Left lung (tissue), 10 donors: ENCODE data around the gene METTL23. TPM values are rescaled to one million over a fixed set of nuclear protein-coding genes. Genes with fewer than 3 reads are reported as not detected.

Experiments
- ATAC-seq: fragments of 200-7000 bp; cut with Tn5 transposase; one replicate; pipeline ENCODE4 v1.9.1; 2020; ENCODE audit warnings: moderate library complexity
- DNase-seq, 4 donors: peaks; one replicate each; pipeline ENCODE4 v3.0.0-alpha.2; 2013 to 2020
- H3K27ac ChIP-seq, 2 donors: fragments of 200-600 bp; sonication (generic) in 1 of 2; one replicate each; pipeline versions ENCODE4 v1.5.0 to v1.8.0; 2020 to 2021
- H3K27me3 ChIP-seq, 2 donors: fragments of 200-600 bp; sonication (generic) in 1 of 2; one replicate each; pipeline versions ENCODE4 v1.5.0 to v1.8.0; 2020 to 2021
- H3K36me3 ChIP-seq, 2 donors: fragments of 200-600 bp; sonication (generic) in 1 of 2; one replicate each; pipeline versions ENCODE4 v1.5.0 to v1.8.0; 2020 to 2021
- H3K4me1 ChIP-seq, 2 donors: fragments of 200-600 bp; one replicate each; pipeline ENCODE4 v1.8.0; 2021
- H3K4me3 ChIP-seq, 2 donors: fragments of 200-600 bp; sonication (generic) in 1 of 2; one replicate each; pipeline versions ENCODE4 v1.5.0 to v1.8.0; 2020 to 2021; ENCODE audit warnings: mild to moderate bottlenecking in 1 of 2
- H3K9me3 ChIP-seq, 2 donors: fragments of 200-600 bp; sonication (generic) in 1 of 2; one replicate each; pipeline versions ENCODE4 v1.5.0 to v1.8.0; 2020 to 2021
- intact Hi-C, 2 donors: fragments of 100-400 bp; cut with DNase I; formaldehyde crosslinking; loops; one replicate each; pipeline versions ENCODE4 v1.11.2 to v1.14.2; 2022
- polyA plus RNA-seq, 6 donors: library from polyadenylated mRNA; unstranded; fragments of 120-200 nt; gene quantifications; one replicate each; pipeline ENCODE4 v1.2.1, GENCODE V29; 2013; ENCODE audit not compliant: insufficient read length in 6 of 6
- total RNA-seq, 2 donors: library from RNA; stranded (reverse); fragmentation: NEBNext Ultra II Directional; extraction: Animal tissue kit (Norgen Biotek cat#: 25700); gene quantifications; one replicate each; pipeline ENCODE4 v1.2.1, GENCODE V29; 2021
- TF ChIP-seq, protein P1 (sequence below), 2 donors: fragments of 200-600 bp; sonication (generic) in 1 of 2; IDR thresholded peaks; one replicate each; pipeline versions ENCODE4 v1.5.0 to v1.8.0; 2021; ENCODE audit warnings: antibody characterized with exemption in 2 of 2
- donor health status: DM: no; HTN: yes; CAD: no.
- donor health status: DM: no; HTN: no; CAD: no.

The METTL23 gene
- total and polyA plus RNA-seq, 8 donors: 30.6 to 40.2 (median 36.3) TPM

DNA sequence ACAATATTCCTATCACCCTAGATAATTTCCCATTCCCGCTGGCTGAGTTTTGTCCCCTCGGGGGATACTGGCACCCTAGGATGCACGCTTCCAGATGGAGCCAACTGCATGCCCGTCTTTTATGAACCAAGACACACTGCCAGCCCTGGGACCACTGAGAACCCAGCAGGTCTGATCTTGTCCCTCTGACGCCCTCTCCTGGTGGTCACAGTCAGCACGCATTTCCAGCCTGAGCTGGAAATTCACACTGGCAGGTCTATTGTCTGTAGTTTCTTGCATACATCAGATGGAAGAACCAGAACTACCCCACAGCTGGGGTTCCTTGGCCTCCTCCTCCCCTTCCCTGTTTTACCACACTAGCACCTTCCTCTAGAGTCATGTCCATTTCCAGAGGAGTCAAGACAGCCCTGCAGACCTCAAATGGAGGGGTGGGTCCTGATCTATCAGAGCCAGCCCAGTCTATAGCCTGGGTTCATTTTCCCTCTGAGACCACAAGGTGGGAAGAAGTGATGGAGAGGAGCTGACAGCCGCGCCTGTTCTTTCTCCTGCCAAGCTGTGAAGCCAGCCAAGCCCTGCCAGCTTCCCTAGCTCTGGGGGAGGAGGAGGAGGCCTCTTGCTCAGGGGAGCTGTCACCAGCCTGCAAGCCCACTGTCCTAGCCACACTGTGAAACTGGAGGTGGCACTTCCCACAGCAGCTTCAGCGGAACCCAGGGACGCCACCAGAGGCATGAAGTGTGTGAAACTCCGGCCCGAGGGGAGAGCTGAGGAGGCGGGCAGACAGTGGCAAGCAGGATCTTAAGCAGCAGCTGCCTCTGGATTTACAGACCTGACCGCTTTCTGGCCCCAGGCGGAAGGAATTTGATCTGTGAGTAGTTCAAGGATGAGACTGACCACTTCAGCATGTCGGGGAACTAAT, 45.2 kb upstream of the METTL23 start:
- peak in 3 of 4 donors; percentile 52 to 75 (median 68) for DNase-seq
- H3K27me3 ChIP-seq: no peaks in the 10 kb centered on the region
- peaks cover 0 to 15% of the 10 kb centered on the region in 2 donors for H3K36me3 ChIP-seq
- H3K4me3 ChIP-seq: no peak overlapping the region
- H3K27ac ChIP-seq: no peak overlapping the region
- no peaks in the 10 kb centered on the region for H3K9me3 ChIP-seq
- peak; percentile 81 for ATAC-seq
- peaks cover 0 to 7% of the 10 kb centered on the region in 2 donors for H3K4me1 ChIP-seq
- intact Hi-C loops: no loop called here
- TF ChIP-seq, protein P1, sequence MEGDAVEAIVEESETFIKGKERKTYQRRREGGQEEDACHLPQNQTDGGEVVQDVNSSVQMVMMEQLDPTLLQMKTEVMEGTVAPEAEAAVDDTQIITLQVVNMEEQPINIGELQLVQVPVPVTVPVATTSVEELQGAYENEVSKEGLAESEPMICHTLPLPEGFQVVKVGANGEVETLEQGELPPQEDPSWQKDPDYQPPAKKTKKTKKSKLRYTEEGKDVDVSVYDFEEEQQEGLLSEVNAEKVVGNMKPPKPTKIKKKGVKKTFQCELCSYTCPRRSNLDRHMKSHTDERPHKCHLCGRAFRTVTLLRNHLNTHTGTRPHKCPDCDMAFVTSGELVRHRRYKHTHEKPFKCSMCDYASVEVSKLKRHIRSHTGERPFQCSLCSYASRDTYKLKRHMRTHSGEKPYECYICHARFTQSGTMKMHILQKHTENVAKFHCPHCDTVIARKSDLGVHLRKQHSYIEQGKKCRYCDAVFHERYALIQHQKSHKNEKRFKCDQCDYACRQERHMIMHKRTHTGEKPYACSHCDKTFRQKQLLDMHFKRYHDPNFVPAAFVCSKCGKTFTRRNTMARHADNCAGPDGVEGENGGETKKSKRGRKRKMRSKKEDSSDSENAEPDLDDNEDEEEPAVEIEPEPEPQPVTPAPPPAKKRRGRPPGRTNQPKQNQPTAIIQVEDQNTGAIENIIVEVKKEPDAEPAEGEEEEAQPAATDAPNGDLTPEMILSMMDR (IDR thresholded peaks at IDR 0.05): peak; percentile 57 to 76

DNA sequence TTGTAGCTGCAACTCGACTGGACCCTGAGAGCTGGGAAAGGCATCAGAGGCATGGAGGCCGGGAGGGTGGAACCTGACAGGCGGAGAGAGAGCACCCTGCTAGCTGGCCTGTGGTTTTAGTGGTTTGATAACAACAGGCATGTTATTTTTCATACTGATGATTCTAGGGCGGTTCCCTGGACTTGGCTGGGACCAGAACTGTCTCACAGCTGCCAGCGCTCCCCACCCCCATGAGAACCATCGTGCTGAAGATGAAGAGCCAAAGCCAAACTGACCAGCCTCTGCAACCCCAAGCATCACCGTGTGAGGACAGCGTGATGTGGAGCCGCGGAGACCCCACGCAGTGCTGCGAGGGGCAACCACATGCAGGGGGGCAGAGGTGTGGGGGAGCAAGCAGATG, 44.3 kb upstream of the METTL23 start:
- H3K4me1 ChIP-seq: peaks cover 0 to 7% of the 10 kb centered on the region in 2 donors
- no peak overlapping the region for H3K4me3 ChIP-seq
- peaks cover 0 to 15% of the 10 kb centered on the region in 2 donors for H3K36me3 ChIP-seq
- TF ChIP-seq, protein P1 (IDR thresholded peaks at IDR 0.05): no peak
- peak; percentile 10 for ATAC-seq
- H3K9me3 ChIP-seq: no peaks in the 10 kb centered on the region
- DNase-seq: no peak
- H3K27me3 ChIP-seq: no peaks in the 10 kb centered on the region
- H3K27ac ChIP-seq: no peak overlapping the region
- intact Hi-C loops: no loop called here

DNA sequence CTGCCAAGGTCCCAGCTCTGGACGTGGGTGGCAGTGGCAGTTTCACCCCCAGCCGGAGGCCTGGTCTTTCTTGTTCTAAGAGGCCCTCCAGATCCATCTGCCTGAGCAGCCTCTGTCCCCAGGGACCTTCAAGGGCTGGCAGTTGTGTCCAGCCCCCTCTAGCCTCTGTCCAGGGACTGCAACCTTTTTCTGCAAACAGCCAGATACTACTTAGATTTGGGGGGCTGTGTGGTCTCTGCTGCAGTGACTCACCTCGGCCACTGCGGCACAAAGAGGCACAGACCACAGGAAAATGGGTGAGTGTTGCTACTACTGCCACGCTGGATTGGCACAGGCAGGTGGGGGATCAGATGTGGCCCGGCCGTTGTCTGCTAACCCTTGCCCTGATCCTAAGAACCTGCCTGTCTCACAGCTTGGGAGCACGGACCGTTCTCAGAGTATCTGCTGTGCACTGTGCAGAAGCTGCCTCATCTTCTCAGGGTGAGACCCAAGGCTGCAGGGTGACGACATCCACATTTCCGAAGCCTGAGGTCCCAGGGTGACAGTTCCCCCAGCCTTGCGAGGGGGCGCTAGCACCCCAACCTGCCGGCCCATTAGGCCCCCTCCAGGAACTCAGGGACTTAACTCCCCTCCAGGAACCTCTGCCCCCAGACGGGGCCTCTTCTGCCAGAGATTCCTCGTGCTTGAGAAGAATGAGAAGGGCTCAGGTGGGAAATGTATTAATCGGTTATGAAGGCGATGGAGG, 43.5 kb upstream of the METTL23 start:
- TF ChIP-seq, protein P1 (IDR thresholded peaks at IDR 0.05): no peak
- ATAC-seq: no peak
- DNase-seq: no peak
- Histone ChIP-seq H3K27me3 (no peaks in the 10 kb centered on the region), H3K4me1 (peaks cover 0 to 7% of the 10 kb centered on the region in 2 donors), H3K36me3 (peaks cover 0 to 18% of the 10 kb centered on the region in 2 donors), H3K4me3 (no peak overlapping the region), H3K27ac (no peak overlapping the region), H3K9me3 (no peaks in the 10 kb centered on the region)
- intact Hi-C loops: no loop called here

DNA sequence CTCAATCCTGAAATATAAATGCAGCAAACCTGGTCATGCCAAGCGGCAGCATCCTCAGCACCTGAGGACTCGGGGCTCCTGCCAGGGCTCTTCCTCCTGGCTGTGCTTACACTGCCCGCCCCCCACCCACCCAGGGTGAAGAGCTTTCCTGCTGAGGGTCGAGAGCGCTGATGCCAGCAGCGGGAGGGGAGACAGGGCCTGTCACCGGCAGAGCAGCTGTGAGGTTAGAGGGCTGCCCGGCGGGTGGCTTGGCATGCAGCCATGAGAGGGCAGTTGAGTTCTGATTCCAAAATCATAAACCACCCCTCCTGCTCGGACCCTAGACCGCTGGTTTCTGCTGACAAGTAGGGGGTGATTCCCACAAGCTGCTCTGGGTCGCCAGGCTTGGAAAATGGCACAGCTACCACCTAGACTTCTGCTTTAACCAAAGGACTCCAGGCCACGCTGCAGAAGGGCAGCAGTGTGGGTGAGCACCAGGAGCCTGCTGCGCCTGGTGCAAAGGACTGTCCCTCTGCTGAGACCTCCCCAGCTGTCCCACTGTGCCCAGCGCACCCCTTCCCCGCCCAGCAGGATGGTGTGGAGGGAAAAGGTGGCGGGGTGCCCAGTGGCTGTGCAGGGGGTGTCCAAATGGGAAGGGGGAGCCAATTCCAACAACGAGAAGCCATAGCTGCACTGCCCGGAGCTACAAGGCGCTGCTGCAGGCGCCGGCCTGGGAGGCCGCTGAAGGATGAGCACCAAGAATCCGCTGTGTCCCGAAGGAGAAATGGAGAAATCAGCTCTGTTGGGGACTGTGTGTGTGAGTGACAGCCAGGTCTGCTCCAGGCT, 42.5 kb upstream of the METTL23 start:
- Histone ChIP-seq H3K27ac (no peak overlapping the region), H3K4me1 (peaks cover 8 to 11% of the 10 kb centered on the region in 2 donors), H3K9me3 (no peaks in the 10 kb centered on the region), H3K36me3 (peaks cover 0 to 18% of the 10 kb centered on the region in 2 donors), H3K27me3 (no peaks in the 10 kb centered on the region), H3K4me3 (no peak overlapping the region)
- DNase-seq: no peak
- intact Hi-C loops: no loop called here
- TF ChIP-seq, protein P1 (IDR thresholded peaks at IDR 0.05): no peak
- no peak for ATAC-seq
